ENCODE measurements around the gene VEGFC.

Gene VEGFC

DNA sequence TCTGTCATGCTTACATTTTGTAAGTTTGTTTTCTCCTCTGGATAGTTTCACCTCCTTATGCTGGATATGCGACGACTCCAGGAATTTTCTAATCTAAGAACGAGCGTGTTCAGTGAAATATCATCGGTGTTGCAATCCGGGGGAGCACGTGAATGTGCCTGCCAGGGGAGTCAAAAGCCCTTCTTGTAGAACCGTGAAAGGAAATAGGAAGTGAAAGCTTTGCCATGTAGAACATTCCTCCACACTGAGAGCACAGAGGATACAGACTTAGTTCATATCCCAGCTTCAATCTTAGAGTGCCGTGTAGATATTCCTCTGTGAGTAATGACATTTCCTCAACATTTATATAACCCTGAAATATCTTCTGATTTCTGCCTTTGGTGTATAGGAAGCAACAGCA, 121.2 kb downstream of the VEGFC start:
- no peak for FAIRE-seq

DNA sequence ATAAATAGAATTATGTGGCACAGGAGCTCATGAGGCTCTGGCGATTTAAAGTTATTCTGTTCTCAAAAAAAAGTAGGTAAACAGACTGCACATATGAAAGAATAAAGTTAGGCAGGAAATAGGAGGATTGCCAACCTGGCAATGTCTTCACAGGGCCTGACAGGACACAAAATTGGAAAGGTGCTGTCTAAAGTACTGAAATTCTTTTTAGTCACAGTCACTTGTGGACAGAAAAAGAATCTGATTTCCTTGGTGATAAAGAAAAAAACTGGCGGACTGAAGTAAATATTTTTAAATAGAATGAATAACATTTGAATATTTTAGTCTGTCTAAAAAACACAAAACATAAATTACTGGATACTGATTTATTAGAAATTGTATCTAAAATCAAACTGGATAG, 124.4 kb downstream of the VEGFC start:
- FAIRE-seq: no peak

DNA sequence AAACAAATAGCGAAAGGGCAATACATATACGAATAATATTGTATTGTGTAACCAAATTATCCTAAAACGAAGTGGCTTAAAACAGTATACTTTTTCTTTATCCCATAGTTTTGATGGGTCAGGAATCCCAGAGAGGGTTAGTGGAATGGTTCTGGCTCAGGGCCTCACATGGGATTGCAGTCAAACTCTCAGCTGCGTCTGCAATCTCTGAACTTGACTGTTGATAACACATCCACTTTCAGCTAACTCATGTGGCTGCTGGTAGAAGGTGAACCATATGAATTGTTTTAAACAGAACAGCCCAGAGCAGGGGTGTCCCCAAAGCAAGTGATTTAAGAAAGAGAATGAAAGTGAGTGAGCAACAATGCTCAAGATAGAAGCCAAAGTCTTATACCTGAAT, 127.8 kb downstream of the VEGFC start:
- FAIRE-seq: no peak

DNA sequence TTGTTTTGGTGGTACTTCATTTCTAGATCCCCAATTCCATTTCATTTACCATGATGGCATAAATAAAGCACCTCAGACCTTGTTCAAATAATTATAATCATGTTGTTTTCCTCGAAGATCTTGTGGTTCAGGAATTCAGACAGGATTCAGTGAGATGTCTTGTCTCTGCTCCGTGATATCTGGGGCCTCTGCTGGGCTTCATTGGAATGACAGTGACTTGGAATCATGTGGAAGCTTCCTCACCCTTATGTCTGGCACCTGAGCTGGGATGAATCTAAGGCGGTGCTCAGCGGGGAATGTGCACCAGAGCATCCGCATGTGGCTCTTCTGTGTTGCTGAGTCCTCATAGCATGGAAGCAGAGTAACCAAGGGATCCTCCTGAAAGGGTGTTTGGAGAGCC, 132.2 kb downstream of the VEGFC start:
- FAIRE-seq: no peak

DNA sequence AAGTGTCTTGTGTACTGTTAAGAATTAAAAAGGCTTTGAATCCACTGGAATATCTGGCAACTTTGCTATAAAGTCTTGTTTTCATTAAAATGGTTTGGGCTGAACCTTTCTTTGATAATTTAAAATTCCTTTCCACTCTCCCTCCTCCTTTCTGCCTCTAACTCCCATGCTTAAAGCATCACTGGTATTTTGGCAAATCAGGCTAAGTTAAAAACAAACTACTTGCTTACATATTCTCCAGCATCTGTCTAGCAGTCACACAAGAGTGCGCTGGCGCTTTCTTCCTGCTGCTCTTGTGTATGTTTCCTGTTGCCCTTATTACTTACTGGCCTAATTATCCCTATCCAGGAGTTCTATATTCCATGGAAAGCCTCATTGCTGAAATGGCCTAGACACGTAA, 136.6 kb downstream of the VEGFC start:
- no peak for FAIRE-seq

DNA sequence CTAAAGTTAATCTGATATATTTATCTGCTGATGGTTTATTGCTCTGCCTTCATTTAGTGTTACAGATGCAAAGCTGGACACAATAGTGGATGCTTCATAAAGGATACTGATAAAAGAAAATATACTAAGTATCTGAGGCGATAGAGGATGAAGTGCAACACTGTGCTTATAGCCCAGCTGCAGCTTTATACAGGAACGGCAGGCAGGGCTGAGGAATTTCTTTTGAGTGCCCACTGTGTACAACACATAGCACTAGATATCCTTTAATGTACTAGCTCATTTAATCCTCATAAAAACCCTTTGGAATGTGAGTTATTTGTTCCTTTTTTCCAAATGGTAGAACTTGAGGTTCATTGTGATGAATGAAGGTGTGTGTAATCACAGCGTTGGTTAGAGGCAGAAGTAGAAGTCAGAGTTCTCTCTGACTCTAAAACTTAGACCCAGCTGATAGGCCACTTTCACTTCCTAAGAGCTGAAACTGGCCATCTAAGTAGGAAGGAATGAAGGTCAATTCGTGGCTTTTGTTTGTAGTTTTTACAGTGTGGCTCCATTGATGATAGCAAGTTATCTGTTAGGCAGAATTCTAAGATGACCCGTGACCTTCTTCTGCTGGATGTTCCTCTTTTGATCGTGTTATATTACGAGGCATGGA, 138.0 kb downstream of the VEGFC start:
- no peak for FAIRE-seq

DNA sequence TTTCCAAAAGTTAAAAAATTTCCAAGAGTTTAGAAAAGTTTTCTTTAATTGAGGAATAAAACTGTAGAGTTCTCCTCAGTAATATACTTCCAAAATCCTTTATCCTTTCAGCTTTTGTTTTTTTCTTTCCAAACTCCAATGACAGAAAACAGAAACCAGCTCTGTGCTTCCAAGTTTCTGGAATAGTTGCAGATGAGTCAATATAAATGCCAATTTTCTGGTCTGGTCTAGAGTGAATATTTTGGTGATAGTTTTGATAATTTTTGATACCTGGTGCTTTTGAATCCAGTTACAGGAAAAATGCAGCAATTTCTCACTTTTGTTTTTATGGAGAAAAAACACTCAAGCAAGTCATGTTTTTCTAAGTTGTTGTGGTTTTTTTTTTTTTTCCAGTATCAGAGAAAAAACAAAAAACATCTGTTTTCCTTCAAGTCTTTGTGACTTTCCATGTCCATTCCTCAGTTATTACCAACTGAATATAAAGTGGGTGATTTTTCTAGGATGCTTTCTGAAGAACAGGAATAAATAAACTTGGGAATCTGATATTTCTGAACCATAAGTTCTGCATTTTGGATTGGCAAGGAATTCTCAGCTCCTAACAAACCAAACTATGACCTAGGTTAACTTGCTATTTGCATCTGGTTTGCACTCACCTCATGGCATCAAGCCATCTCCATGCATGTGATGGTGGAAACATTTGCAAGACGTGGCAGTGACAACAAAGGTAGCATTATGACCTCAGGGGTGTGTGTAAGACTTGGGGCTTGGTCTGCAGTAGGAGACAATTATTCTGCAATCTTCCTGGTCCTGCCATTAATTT, 139.1 kb downstream of the VEGFC start:
- no peak for FAIRE-seq

DNA sequence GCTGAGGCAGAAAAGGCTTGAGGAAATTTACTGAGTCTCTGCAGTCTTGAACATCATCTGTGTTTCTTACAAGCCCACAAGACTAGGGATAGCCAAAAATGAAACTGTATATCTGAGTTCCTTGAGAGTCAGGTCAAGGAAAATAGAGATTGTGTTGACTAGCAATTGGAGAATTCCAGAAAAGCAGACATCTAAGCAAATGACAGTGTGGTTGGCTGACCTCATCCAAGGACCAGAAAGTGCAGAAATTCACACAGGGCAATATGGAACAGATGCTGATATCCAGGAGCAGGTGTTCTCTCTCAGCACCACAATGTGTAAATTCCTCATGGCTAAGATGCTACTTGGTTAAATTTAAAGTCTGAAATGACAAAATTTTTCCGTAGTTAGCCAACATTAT, 146.4 kb downstream of the VEGFC start:
- no peak for FAIRE-seq

DNA sequence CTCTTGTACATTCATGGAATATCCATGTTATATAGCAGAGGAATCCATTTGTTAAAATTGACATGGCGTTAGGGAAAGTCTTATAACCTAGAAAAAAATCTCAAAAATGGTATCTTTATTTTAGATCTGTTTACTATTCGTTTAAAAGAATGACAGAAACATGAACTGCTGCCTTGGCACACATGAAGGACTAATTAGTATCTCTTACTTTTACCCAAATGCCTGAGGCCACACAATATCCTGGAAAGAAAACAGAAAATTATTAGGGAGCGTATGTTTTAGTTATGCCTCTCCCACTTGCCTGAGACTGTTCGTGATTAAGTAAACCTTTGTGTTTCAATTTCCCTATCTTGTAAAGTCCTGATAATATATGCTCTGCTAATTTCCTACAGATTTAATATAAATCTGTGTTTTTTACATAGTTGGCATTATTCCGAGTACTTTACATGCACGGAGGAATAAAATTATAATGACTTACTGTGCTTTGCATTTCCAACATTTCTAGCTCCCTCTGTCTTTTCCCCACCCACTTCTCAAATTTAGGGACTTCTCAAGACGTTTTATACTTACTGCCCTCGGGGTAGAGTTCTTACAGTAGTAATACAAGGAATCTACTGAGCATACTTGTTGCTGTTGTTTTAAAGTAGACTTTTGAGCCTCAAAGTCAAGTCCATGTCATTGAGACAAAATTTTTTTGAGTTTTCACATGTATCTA, 147.3 kb downstream of the VEGFC start:
- FAIRE-seq: no peak

DNA sequence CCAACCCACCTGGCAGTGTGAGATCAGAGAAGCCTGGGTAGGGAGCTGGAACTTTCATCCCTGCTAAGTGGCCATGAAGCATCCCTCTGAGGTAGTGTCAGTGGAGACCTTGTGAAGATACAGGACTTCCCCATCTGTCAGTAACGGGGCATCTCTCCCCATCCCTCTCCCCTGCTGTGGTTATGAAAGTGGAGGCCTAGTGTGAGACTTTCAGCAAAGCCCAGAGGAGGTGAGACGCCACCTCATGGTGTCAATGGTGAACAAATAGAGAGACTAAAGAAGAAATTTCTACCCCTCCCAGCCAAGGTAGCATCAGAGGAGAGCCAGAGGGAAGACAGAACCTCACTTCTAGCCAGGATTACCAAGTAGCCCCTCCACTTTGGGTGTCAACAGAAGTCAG, 150.2 kb downstream of the VEGFC start:
- FAIRE-seq: no peak

DNA sequence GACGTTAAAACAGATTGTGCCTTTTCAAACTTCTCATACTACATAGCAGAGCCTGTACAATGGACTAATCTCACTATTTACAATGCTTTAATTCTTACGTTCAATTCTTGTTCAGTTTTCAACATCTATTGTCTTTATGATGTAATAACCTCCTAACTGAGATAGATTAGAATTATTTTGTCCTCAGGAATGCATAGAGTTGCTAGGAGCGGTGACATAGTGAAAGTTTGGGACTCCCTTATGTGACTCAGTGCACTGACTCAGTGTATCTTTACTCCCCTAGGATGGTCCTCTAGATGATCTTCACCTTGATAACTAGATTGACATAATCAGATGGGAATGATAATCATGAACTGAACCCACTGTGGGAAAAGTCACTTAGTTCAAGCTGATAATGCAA, 151.5 kb downstream of the VEGFC start:
- FAIRE-seq: no peak

DNA sequence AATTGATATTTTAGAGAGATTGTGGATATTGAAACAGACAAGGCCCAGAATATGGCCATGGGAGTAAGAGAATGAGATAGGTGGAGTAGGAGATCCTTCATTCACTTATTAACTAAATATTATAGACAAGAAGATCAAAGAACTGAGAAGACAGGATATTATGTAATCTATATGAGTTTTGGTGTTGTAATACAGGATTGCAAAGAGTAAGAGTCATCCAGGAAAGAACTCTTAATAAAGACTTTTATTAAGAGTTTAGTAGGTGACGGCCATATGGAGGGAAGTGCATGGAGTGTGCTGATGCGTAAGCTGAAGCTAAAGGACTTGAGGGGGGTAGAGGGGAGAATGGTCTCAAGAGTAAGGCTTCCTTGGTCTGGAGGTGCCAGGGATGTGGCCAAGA, 153.7 kb downstream of the VEGFC start:
- FAIRE-seq: no peak

DNA sequence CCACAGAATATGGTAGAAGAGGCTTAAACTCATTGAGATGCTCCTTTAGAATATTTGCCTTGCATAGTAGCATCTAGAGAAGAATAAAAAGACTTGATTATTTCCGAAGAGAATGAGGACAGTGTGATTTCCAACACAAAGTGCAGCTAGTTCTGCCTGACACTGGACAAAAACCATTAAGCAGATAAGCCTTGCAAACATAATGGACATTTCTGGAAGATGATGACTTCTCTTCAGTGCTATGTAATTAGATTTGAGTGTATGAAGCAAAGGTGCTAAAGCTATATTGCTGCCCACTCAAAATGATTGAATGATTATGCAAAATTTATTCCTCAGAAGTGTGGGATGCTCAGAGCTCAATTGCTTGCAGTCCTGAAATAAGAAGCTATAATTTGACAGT, 156.4 kb downstream of the VEGFC start:
- no peak for FAIRE-seq

DNA sequence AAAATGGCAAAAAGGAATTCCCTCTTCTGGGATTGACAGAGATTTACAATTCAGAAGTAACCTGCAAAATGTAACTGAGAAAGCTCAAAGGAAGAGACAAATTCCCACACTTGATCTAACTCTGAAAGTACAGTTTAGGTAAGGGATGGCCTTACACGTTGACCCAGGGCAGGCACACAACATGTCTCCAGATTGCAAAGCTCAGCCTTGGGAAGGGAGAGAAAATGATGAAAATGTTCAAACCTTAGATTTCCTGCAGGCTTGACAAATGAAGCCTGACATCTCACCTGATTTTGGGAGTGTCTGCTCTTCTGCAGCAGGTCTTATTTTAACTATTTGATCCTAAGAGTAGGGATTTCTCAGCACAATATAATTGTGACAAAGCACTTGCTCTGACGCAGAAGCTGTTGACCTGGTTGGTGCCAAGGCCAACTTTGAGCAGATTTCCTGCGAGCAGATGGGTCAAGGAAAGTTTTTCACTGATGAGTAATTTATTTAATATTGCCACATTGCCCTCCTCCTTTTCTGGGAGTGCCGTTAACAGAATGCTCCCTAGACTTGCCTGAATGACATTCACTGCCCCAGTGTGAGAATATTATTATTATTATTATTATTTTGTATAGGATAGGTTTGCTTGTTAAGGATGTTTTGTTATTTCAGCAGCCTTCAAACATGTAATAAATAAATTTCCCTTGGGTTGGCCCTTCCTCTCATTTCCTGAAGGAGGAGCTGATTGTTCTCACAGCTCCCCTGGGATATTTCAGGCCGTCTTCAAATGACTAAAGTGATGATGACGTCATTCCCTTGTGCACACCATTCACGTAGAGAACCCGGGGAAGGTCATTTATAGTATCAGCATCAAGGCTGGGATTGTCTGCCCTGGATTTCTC, 157.1 kb downstream of the VEGFC start:
- no peak for FAIRE-seq
